Sigmoid colon (tissue), 7 donors: ENCODE results near the gene CFAP100. TPM values are rescaled to one million over a fixed set of nuclear protein-coding genes. Genes with fewer than 3 reads are reported as not detected.

Source experiments
- DNase-seq: peaks from one replicate; pipeline ENCODE4 v3.0.0-alpha.2; 2019
- H3K27ac ChIP-seq, 4 donors: fragments of 200-600 bp; sonication (generic); one replicate each; pipeline ENCODE4 v1.5.1; 2016 to 2019; ENCODE audit warnings: mild to moderate bottlenecking in 1 of 4
- H3K27me3 ChIP-seq, 3 donors: fragments of 200-600 bp; sonication (generic); one replicate each; pipeline ENCODE4 v1.5.1; 2019; ENCODE audit warnings: mild to moderate bottlenecking in 1 of 3
- H3K36me3 ChIP-seq, 4 donors: fragments of 200-600 bp; sonication (generic); one replicate each; pipeline ENCODE4 v1.5.1; 2016 to 2019
- H3K4me1 ChIP-seq, 4 donors: fragments of 200-600 bp; sonication (generic); one replicate each; pipeline ENCODE4 v1.5.1; 2017 to 2019
- H3K4me3 ChIP-seq, 4 donors: fragments of 200-600 bp; sonication (generic); one replicate each; pipeline ENCODE4 v1.5.1; 2017 to 2019; ENCODE audit warnings: mild to moderate bottlenecking in 2 of 4, moderate library complexity in 1 of 4
- H3K9me3 ChIP-seq, 4 donors: fragments of 200-600 bp in 3 of 4; sonication (generic) in 3 of 4; one replicate each; pipeline versions ENCODE4 v1.5.1 to v1.6.1; 2013 to 2019
- CTCF ChIP-seq, 4 experiments: fragments of 450-650 bp in 3 of 4; fragments of 200-600 bp in 1 of 4; IDR thresholded peaks; one replicate each; pipeline ENCODE4 v1.5.1; 2016 to 2019; ENCODE audit warnings: antibody characterized with exemption in 4 of 4, mild to moderate bottlenecking in 3 of 4, moderate library complexity in 2 of 4
- EP300 ChIP-seq, 4 donors: sonication (generic); formaldehyde crosslinking; IDR thresholded peaks; one replicate each; pipeline ENCODE4 v1.6.1; 2017; ENCODE audit warnings: antibody characterized with exemption in 4 of 4
- POLR2A ChIP-seq, 2 donors: fragments of 450-650 bp; IDR thresholded peaks; one replicate each; pipeline ENCODE4 v1.6.1; 2016; ENCODE audit warnings: antibody characterized with exemption in 2 of 2, mild to moderate bottlenecking in 2 of 2, moderate library complexity in 2 of 2
- POLR2AphosphoS5 ChIP-seq, 4 donors: sonication (generic); formaldehyde crosslinking; IDR thresholded peaks; one replicate each; pipeline ENCODE4 v1.6.1; 2017; ENCODE audit warnings: antibody characterized with exemption in 4 of 4
- WGBS, 2 donors: extraction: QIAGEN DNeasy Blood & Tissue Kit; methylation state at CpG; one replicate each; pipeline ENCODE4 v1.1.7; 2013; 5-methylcytosine and 5-hydroxymethylcytosine counted together
- intact Hi-C: fragments of 100-400 bp; cut with DNase I; formaldehyde crosslinking; loops from one replicate; pipeline ENCODE4 v1.15.1; 2023
- polyA plus RNA-seq, 3 donors: library from polyadenylated mRNA; stranded (reverse); fragments of 200-250 nt; gene quantifications; one replicate each; pipeline ENCODE4 v1.2.3, GENCODE V29; 2013
- total RNA-seq, 4 donors: library from RNA; depleted of rRNA; stranded (reverse); fragments of >200 nt; gene quantifications; one replicate each; pipeline ENCODE4 v1.1.0, GENCODE V29; 2016
- donor health status: healthy with polysubstance abuse.
- donor health status: Bipolar disorder and iron deficiency.
- donor health status: healthy.

Gene CFAP100
- total and polyA plus RNA-seq, 7 donors = not detected

GRCh38 chr3:126391631-126392030 lies 3.1 kb upstream of the CFAP100 start:
- peak; percentile 21 for DNase-seq
- no peaks in the 10 kb centered on the region for H3K36me3 ChIP-seq
- H3K4me3 ChIP-seq = no peak overlapping the region
- intact Hi-C loops = no loop called here
- TF ChIP-seq POLR2AphosphoS5 (IDR thresholded peaks at IDR 0.05) (no peak), POLR2A (IDR thresholded peaks at IDR 0.05) (no peak), EP300 (IDR thresholded peaks at IDR 0.05) (no peak), CTCF (IDR thresholded peaks at IDR 0.05) (no peak)
- H3K27me3 ChIP-seq = peaks cover 0 to 9% (median 0%) of the 10 kb centered on the region in 3 donors
- H3K4me1 ChIP-seq = peaks cover 0 to 23% (median 18%) of the 10 kb centered on the region in 4 donors
- H3K9me3 ChIP-seq = no peaks in the 10 kb centered on the region
- WGBS, 2 donors = 16 to 41% methylated on average over 1 of the region's 1 CpG
- H3K27ac ChIP-seq = no peak overlapping the region

- no peaks in the 10 kb centered on the region for H3K36me3 ChIP-seq
- H3K27me3 ChIP-seq = peaks cover 0 to 9% (median 0%) of the 10 kb centered on the region in 3 donors
- no peaks in the 10 kb centered on the region for H3K9me3 ChIP-seq
- H3K4me3 ChIP-seq = no peak overlapping the region
- peak; percentile 46 for DNase-seq
- WGBS, 2 donors = 82 to 85% methylated on average over 12 of the region's 12 CpGs
- intact Hi-C loops = no loop called here
- no peak overlapping the region for H3K27ac ChIP-seq
- H3K4me1 ChIP-seq = peaks cover 0 to 23% (median 18%) of the 10 kb centered on the region in 4 donors
- no peak for TF ChIP-seq EP300 (IDR thresholded peaks at IDR 0.05)
Observed at GRCh38 chr3:126392246-126392645, 2.5 kb upstream of the CFAP100 start.

GRCh38 chr3:126393563-126393962 lies 1.1 kb upstream of the CFAP100 start:
- H3K4me1 ChIP-seq = peaks cover 0 to 25% (median 22%) of the 10 kb centered on the region in 4 donors
- H3K4me3 ChIP-seq = no peak overlapping the region
- H3K36me3 ChIP-seq = no peaks in the 10 kb centered on the region
- H3K27me3 ChIP-seq = peaks cover 0 to 9% (median 0%) of the 10 kb centered on the region in 3 donors
- intact Hi-C loops = no loop called here
- TF ChIP-seq CTCF (IDR thresholded peaks at IDR 0.05) (no peak), POLR2AphosphoS5 (IDR thresholded peaks at IDR 0.05) (no peak), EP300 (IDR thresholded peaks at IDR 0.05) (no peak)
- no peak overlapping the region for H3K27ac ChIP-seq
- H3K9me3 ChIP-seq = no peaks in the 10 kb centered on the region
- no peak for DNase-seq
- 85 to 87% methylated on average over 4 of the region's 4 CpGs for WGBS, 2 donors

- H3K27ac ChIP-seq = peak overlapping the region in 2 of 4 donors; percentile 1 to 43
- peaks cover 0 to 18% (median 13%) of the 10 kb centered on the region in 4 donors for H3K4me1 ChIP-seq
- TF ChIP-seq POLR2AphosphoS5 (IDR thresholded peaks at IDR 0.05) = no peak
- TF ChIP-seq POLR2A (IDR thresholded peaks at IDR 0.05) = no peak
- no peak for TF ChIP-seq CTCF (IDR thresholded peaks at IDR 0.05)
- no peak for TF ChIP-seq EP300 (IDR thresholded peaks at IDR 0.05)
- WGBS, 2 donors = 11 to 25% methylated on average over 30 of the region's 30 CpGs
- intact Hi-C loops = no loop called here
- H3K36me3 ChIP-seq = no peaks in the 10 kb centered on the region
- H3K27me3 ChIP-seq = peaks cover 0 to 9% (median 0%) of the 10 kb centered on the region in 3 donors
- DNase-seq = no peak
- H3K9me3 ChIP-seq = no peaks in the 10 kb centered on the region
- H3K4me3 ChIP-seq = peak overlapping the region in 3 of 4 donors; percentile 29 to 46 (median 43)
Observed at GRCh38 chr3:126394977-126395321, 240 bp downstream of the CFAP100 start.

- intact Hi-C loops = no loop called here
- peaks cover 0 to 18% (median 13%) of the 10 kb centered on the region in 4 donors for H3K4me1 ChIP-seq
- no peaks in the 10 kb centered on the region for H3K9me3 ChIP-seq
- 94 to 95% methylated on average over 6 of the region's 6 CpGs for WGBS, 2 donors
- DNase-seq = peak; percentile 39
- no peak overlapping the region for H3K4me3 ChIP-seq
- TF ChIP-seq EP300 (IDR thresholded peaks at IDR 0.05) = no peak
- no peak for TF ChIP-seq POLR2AphosphoS5 (IDR thresholded peaks at IDR 0.05)
- TF ChIP-seq POLR2A (IDR thresholded peaks at IDR 0.05) = no peak
- TF ChIP-seq CTCF (IDR thresholded peaks at IDR 0.05) = no peak
- no peaks in the 10 kb centered on the region for H3K36me3 ChIP-seq
- peaks cover 0 to 9% (median 0%) of the 10 kb centered on the region in 3 donors for H3K27me3 ChIP-seq
- H3K27ac ChIP-seq = no peak overlapping the region
Observed at GRCh38 chr3:126395846-126396513, 1.3 kb downstream of the CFAP100 start.
